HEK293 (cell line): Measurements from ENCODE around the gene BCKDHA.

Experiments used
- CTCF ChIA-PET: fragments of 350-600 bp; formaldehyde crosslinking; extraction: SDS; loops from one replicate; lab custom pipeline; 2021; ENCODE audit warnings: antibody characterized with exemption; lab: Yijun Ruan, JAX
- POLR2A ChIA-PET: fragments of 300-600 bp; formaldehyde crosslinking; extraction: SDS; loops from one replicate; lab custom pipeline; 2020; ENCODE audit warnings: antibody characterized with exemption, inconsistent platforms; lab: Yijun Ruan, JAX
- H3K27ac ChIP-seq: fragments of 200-500 bp; sonication (Bioruptor generic); 2 replicates; pipeline ENCODE4 v1.5.1; 2014; ENCODE audit warnings: low read depth, low read length, control low read depth, inconsistent platforms; ENCODE audit errors: extremely low read depth
- H3K36me3 ChIP-seq, 2 experiments: fragments of 200-500 bp in 1 of 2; sonication (Bioruptor generic) in 1 of 2; 1 replicate in 1 of 2; 2 replicates in 1 of 2; pipeline ENCODE4 v1.5.1; 2014 to 2017; ENCODE audit warnings: inconsistent platforms in 2 of 2, low read length in 2 of 2; ENCODE audit not compliant: control insufficient read depth in 2 of 2, insufficient read depth in 1 of 2
- H3K4me1 ChIP-seq: fragments of 200-500 bp; sonication (Bioruptor generic); 2 replicates; pipeline ENCODE4 v1.5.1; 2014; ENCODE audit warnings: mild to moderate bottlenecking, low read length, inconsistent platforms; ENCODE audit not compliant: control insufficient read depth, insufficient read depth
- H3K4me3 ChIP-seq: 2 replicates; pipeline ENCODE4 v1.5.1; 2011; ENCODE audit warnings: low read depth, mild to moderate bottlenecking, control low read depth, low read length, moderate library complexity
- H3K9me3 ChIP-seq: fragments of 200-500 bp; sonication (Bioruptor generic); 2 replicates; pipeline ENCODE4 v1.5.1; 2014; ENCODE audit warnings: low read depth, low read length, inconsistent platforms; ENCODE audit not compliant: control insufficient read depth, insufficient read depth
- GLI4 ChIP-seq: fragments of 450-650 bp; formaldehyde crosslinking; IDR thresholded peaks from 2 replicates; pipeline ENCODE4 v1.5.1; 2016; ENCODE audit warnings: missing biosample characterization, missing genetic modification characterization
- HOXA7 ChIP-seq: sonication (generic); formaldehyde crosslinking; IDR thresholded peaks from 2 replicates; pipeline ENCODE4 v1.8.1; 2022; ENCODE audit warnings: missing genetic modification reagents, borderline replicate concordance
- KLF8 ChIP-seq: fragments of 450-650 bp; formaldehyde crosslinking; IDR thresholded peaks from 2 replicates; pipeline ENCODE4 v1.5.1; 2016; ENCODE audit warnings: missing biosample characterization, missing genetic modification characterization
- MZF1 ChIP-seq: fragments of 450-650 bp; formaldehyde crosslinking; IDR thresholded peaks from 2 replicates; pipeline ENCODE4 v1.5.1; 2017; ENCODE audit warnings: missing biosample characterization, missing genetic modification characterization, borderline replicate concordance
- SP7 ChIP-seq: fragments of 450-650 bp; formaldehyde crosslinking; IDR thresholded peaks from 2 replicates; pipeline ENCODE4 v1.5.1; 2016; ENCODE audit warnings: missing biosample characterization, missing genetic modification characterization
- ZNF114 ChIP-seq: fragments of 450-650 bp; formaldehyde crosslinking; IDR thresholded peaks from 2 replicates; pipeline ENCODE4 v1.5.0; 2017; ENCODE audit warnings: missing biosample characterization, missing genetic modification characterization
- ZNF16 ChIP-seq: fragments of 450-650 bp; formaldehyde crosslinking; IDR thresholded peaks from 2 replicates; pipeline ENCODE4 v1.5.1; 2016; ENCODE audit warnings: low read depth, missing biosample characterization, missing genetic modification characterization
- ZNF221 ChIP-seq: fragments of 450-650 bp; formaldehyde crosslinking; IDR thresholded peaks from 2 replicates; pipeline ENCODE4 v1.5.1; 2017; ENCODE audit warnings: missing biosample characterization, missing genetic modification characterization, borderline replicate concordance
- ZNF350 ChIP-seq: fragments of 450-650 bp; formaldehyde crosslinking; IDR thresholded peaks from 2 replicates; pipeline ENCODE4 v1.5.0; 2017; ENCODE audit warnings: missing biosample characterization, mild to moderate bottlenecking, missing genetic modification characterization
- ZNF37A ChIP-seq: fragments of 450-650 bp; IDR thresholded peaks from 2 replicates; pipeline ENCODE4 v1.5.1; 2018; ENCODE audit warnings: missing biosample characterization, missing genetic modification characterization
- ZNF416 ChIP-seq: fragments of 450-650 bp; formaldehyde crosslinking; IDR thresholded peaks from 2 replicates; pipeline ENCODE4 v1.5.1; 2016; ENCODE audit warnings: missing biosample characterization, missing genetic modification characterization
- ZNF510 ChIP-seq: fragments of 450-650 bp; formaldehyde crosslinking; IDR thresholded peaks from 2 replicates; pipeline ENCODE4 v1.5.1; 2018; ENCODE audit warnings: mild to moderate bottlenecking, missing genetic modification characterization, missing biosample characterization; ENCODE audit not compliant: insufficient replicate concordance
- ZNF585B ChIP-seq: fragments of 450-650 bp; formaldehyde crosslinking; IDR thresholded peaks from 2 replicates; pipeline ENCODE4 v1.5.1; 2016; ENCODE audit warnings: missing biosample characterization, missing genetic modification characterization
- TF ChIP-seq, protein P1 (sequence below): fragments of 450-650 bp; formaldehyde crosslinking; IDR thresholded peaks from 2 replicates; pipeline ENCODE4 v1.5.1; 2016; ENCODE audit warnings: missing biosample characterization, missing genetic modification characterization
- TF ChIP-seq, protein P2 (sequence below): fragments of 450-650 bp; formaldehyde crosslinking; IDR thresholded peaks from 2 replicates; pipeline ENCODE4 v1.5.1; 2016; ENCODE audit warnings: missing biosample characterization, missing genetic modification characterization
- TF ChIP-seq, protein P3 (sequence below): fragments of 450-650 bp; formaldehyde crosslinking; IDR thresholded peaks from 2 replicates; pipeline ENCODE4 v1.5.1; 2017; ENCODE audit warnings: missing biosample characterization, missing genetic modification characterization
- TF ChIP-seq, protein P4 (sequence below): IDR thresholded peaks from 2 replicates; pipeline ENCODE4 v1.6.1; 2011; ENCODE audit warnings: mild to moderate bottlenecking, low read depth, low read length, borderline replicate concordance

The BCKDHA gene

DNA sequence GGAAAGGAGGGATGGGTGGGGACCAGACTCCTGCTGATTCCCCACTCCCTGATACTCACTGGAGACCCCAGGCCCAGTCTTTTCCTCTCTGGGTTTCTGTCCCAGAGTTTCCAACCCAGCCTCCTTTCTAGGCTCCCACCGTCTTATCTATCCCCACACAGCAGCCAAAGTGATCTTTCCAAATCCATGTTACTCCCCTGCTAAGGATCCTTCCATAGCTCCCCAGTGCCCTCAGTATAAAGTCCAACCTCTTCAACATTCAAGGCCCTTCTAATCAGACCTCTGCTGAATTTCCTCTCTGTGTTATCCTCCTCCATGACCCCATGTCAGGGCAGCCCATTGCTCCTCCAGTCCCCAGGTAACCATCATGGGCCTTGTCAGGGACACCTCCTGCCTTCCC lies 42.6 kb upstream of the BCKDHA start:
- Histone ChIP-seq H3K36me3 (no peaks in the 10 kb centered on the region), H3K27ac (no peak overlapping the region), H3K9me3 (no peaks in the 10 kb centered on the region), H3K4me1 (peaks cover 5% of the 10 kb centered on the region; the same call in 1 of the 2 replicates), H3K4me3 (no peak overlapping the region)
- TF ChIP-seq ZNF16 (tag by site-specific recombination) (peak; percentile 91), MZF1 (no peak), ZNF37A (tag by site-specific recombination) (no peak), ZNF350 (tag by site-specific recombination) (no peak), ZNF221 (tag by site-specific recombination) (no peak), ZNF585B (tag by site-specific recombination) (no peak), ZNF114 (no peak)
- TF ChIP-seq, protein P1, sequence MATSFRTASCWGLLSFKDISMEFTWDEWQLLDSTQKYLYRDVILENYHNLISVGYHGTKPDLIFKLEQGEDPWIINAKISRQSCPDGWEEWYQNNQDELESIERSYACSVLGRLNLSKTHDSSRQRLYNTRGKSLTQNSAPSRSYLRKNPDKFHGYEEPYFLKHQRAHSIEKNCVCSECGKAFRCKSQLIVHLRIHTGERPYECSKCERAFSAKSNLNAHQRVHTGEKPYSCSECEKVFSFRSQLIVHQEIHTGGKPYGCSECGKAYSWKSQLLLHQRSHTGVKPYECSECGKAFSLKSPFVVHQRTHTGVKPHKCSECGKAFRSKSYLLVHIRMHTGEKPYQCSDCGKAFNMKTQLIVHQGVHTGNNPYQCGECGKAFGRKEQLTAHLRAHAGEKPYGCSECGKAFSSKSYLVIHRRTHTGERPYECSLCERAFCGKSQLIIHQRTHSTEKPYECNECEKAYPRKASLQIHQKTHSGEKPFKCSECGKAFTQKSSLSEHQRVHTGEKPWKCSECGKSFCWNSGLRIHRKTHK (tag by site-specific recombination) = no peak
- TF ChIP-seq, protein P2, sequence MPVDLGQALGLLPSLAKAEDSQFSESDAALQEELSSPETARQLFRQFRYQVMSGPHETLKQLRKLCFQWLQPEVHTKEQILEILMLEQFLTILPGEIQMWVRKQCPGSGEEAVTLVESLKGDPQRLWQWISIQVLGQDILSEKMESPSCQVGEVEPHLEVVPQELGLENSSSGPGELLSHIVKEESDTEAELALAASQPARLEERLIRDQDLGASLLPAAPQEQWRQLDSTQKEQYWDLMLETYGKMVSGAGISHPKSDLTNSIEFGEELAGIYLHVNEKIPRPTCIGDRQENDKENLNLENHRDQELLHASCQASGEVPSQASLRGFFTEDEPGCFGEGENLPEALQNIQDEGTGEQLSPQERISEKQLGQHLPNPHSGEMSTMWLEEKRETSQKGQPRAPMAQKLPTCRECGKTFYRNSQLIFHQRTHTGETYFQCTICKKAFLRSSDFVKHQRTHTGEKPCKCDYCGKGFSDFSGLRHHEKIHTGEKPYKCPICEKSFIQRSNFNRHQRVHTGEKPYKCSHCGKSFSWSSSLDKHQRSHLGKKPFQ = no peak
- CTCF ChIA-PET = interaction anchor here (0.6 to 5.3 kb wide), 10 partner anchors 9 to 720 kb away, joined by 3 to 64 read pairs (median 4); partner anchors contain the start of genes B9D2 and DMAC2
- POLR2A ChIA-PET = interaction anchor here (2.4 kb wide), 1 partner anchor 9 kb away, joined by 22 read pairs; the partner anchor contains the start of gene B9D2

DNA sequence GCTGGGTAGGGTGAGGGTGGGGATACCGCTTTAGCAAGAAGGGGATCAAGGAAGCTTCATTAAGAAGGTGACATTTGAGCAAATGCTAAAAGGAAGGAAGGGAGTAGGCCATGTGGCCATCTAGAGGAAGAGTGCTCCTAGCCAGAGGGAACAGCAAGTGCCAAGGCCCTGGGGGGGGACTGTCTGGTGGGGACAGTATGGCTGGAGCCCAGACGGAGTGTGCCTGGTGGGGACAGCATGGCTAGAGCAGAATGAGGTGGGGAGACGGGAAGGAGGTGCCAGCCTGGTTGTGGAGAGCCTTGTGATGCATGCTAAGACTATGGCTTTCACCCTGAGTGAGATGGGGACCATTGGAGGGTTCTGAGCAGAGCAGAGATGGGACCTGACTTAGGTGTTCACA lies 41.8 kb upstream of the BCKDHA start:
- no peaks in the 10 kb centered on the region for H3K36me3 ChIP-seq
- no peak overlapping the region for H3K27ac ChIP-seq
- peaks cover 5% of the 10 kb centered on the region; the same call in 1 of the 2 replicates for H3K4me1 ChIP-seq
- no peaks in the 10 kb centered on the region for H3K9me3 ChIP-seq
- ChIA-PET POLR2A (interaction anchor here (2.4 kb wide), 1 partner anchor 8 kb away, joined by 22 read pairs; the partner anchor contains the start of gene B9D2), CTCF (interaction anchor here (0.7 to 5.3 kb wide), 6 partner anchors 8 to 721 kb away, joined by 3 to 64 read pairs (median 6); partner anchors contain the start of gene B9D2)
- H3K4me3 ChIP-seq = no peak overlapping the region
- TF ChIP-seq SP7 (tag by site-specific recombination) (peak; percentile 86; the same call in 1 of the 2 replicates), GLI4 (tag by site-specific recombination) (no peak), KLF8 (tag by site-specific recombination) (no peak), ZNF510 (tag by site-specific recombination) (no peak), ZNF416 (tag by site-specific recombination) (no peak), HOXA7 (CRISPR knock-in tag) (no peak)
- TF ChIP-seq, protein P3, sequence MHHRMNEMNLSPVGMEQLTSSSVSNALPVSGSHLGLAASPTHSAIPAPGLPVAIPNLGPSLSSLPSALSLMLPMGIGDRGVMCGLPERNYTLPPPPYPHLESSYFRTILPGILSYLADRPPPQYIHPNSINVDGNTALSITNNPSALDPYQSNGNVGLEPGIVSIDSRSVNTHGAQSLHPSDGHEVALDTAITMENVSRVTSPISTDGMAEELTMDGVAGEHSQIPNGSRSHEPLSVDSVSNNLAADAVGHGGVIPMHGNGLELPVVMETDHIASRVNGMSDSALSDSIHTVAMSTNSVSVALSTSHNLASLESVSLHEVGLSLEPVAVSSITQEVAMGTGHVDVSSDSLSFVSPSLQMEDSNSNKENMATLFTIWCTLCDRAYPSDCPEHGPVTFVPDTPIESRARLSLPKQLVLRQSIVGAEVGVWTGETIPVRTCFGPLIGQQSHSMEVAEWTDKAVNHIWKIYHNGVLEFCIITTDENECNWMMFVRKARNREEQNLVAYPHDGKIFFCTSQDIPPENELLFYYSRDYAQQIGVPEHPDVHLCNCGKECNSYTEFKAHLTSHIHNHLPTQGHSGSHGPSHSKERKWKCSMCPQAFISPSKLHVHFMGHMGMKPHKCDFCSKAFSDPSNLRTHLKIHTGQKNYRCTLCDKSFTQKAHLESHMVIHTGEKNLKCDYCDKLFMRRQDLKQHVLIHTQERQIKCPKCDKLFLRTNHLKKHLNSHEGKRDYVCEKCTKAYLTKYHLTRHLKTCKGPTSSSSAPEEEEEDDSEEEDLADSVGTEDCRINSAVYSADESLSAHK (tag by site-specific recombination) = no peak
- TF ChIP-seq, protein P4, sequence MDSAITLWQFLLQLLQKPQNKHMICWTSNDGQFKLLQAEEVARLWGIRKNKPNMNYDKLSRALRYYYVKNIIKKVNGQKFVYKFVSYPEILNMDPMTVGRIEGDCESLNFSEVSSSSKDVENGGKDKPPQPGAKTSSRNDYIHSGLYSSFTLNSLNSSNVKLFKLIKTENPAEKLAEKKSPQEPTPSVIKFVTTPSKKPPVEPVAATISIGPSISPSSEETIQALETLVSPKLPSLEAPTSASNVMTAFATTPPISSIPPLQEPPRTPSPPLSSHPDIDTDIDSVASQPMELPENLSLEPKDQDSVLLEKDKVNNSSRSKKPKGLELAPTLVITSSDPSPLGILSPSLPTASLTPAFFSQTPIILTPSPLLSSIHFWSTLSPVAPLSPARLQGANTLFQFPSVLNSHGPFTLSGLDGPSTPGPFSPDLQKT = no peak
